ENCODE results near the gene SNX2.
"Not testable (repeated sequence)": the region's sequence is repeated elsewhere in the genome, so short reads cannot be mapped to it uniquely, and the experiment has no call there.

SNX2 gene, protein sequence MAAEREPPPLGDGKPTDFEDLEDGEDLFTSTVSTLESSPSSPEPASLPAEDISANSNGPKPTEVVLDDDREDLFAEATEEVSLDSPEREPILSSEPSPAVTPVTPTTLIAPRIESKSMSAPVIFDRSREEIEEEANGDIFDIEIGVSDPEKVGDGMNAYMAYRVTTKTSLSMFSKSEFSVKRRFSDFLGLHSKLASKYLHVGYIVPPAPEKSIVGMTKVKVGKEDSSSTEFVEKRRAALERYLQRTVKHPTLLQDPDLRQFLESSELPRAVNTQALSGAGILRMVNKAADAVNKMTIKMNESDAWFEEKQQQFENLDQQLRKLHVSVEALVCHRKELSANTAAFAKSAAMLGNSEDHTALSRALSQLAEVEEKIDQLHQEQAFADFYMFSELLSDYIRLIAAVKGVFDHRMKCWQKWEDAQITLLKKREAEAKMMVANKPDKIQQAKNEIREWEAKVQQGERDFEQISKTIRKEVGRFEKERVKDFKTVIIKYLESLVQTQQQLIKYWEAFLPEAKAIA

DNA sequence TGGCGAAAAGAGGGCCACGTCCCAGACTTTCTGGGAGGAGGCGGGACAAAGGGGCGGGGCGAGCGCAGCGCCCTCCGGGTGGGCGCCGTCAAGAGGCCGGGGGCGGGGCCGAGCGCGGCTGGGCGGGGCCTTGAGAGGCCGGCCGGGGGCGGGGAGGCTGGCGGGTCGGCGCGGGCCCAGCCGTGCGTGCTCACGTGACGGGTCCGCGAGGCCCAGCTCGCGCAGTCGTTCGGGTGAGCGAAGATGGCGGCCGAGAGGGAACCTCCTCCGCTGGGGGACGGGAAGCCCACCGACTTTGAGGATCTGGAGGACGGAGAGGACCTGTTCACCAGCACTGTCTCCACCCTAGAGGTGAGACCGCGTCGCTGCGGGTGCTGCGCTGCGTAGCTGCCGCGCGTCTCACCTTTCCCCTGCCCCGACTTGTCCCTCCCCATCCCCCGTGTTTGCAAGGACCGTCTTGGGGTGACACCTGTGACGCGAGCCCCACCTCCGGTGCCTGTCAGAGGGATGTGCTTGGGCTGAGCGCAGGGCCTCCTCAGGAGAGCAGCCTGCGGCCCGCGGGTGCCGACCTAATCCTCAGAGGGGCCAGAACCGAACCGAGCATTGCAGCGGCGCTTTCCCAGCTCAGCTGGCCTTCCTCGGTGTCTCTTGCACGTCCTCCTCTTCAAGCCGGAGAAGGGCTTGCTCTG lies at the start of gene SNX2:
TSS of gene SNX2 (plus strand) at position 220 of the 689 bp plus-strand sequence. CDS start at position 244, 24 bp downstream.
- DNase-seq (ENCODE audit: low read depth): peak; percentile 89

DNA sequence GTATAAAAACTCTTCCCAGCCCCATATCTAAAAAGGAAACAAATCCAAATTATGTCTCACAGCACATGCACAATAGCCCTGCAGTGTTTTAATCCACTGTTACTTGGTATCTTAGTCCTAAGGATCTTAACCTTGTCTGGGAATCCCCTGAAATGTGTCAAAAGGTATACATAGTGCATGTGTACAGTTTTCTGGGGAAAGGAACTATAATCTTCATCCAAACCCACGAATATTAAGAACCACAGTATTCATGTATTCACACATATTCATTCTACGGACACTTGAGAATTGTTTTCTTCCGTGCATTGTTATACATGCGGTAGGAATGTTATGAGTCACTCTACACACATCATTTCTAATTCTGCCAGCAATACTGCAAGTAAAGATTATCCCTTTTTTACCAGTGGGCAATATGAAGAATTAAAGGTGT lies 47.8 kb upstream of the SNX2 start:
- DNase-seq (ENCODE audit: low read depth): peak; percentile 57

DNA sequence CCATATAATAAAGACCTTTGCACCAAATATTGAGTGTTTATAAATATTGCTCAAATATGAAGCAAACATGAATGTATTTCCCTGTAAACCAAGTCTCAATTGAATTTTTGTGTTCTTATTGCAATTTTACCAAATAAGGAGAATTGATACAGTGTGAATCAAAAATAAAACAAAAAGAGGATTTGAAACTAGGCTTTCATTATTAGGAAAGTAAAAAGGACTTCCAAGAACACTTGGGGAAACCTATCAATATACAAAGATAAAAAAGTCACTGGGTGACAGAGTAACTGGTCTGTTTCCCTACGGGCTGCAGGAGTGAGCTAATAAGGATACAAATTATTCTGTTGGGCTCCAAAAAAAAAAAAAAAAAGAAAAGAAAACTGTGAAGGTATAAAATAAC lies 44.8 kb upstream of the SNX2 start:
- no peak for DNase-seq (ENCODE audit: low read depth)

DNA sequence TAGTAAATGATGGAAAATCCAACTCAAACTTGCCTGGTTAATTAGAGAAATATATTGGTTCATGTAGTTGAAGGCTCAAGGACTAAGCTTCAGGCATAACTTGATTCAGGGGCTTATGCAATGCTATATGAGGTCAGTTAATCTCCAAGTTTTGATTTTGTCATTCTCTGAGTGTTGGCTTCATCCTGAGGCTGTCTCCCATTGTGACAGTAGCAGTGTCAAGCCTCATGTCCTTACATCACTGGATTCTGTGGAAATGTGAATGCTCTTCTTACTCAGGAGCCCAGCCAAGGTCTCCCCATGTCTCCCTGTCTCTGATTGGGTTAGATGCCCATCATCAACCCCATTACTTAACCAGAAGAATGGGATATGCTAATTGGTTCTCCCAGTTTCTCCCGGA lies 44.4 kb upstream of the SNX2 start:
- no peak for DNase-seq (ENCODE audit: low read depth)

DNA sequence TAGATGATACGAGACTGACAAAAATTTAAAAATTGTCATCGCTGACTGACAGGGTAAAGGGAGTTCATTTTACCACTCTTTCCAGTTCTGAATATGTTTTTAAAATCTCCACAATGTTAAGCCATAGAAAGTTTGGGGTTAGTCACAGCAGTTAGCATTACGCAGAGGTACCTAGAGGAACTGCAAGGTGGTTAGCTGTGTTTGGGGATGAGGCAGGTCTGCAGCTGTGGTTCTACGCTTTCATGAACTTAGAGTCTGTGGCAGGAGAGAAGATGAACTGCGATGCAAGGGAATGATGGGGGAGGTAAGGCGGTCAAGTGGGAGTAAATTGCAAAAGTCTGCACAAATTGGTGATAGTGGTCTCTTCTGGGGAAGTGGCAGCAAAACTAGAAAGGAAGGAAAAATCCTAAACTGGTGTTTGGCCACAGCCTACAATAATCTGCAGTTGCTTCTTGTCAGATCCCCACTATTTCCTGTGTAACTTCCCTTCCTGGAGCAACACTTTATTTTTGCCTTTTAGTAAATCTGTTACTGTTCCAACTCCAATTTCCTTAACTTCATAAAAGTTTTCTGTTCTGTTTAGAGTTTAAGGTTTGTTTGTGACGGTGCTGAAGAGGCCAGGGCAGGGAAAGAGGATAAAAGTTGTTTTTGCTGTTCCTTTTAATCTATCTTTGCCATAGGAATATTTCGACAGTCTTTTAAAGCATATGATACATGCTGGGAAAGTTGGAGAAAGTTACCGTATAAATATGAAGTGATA lies 38.6 kb upstream of the SNX2 start:
- DNase-seq (ENCODE audit: low read depth): no peak

DNA sequence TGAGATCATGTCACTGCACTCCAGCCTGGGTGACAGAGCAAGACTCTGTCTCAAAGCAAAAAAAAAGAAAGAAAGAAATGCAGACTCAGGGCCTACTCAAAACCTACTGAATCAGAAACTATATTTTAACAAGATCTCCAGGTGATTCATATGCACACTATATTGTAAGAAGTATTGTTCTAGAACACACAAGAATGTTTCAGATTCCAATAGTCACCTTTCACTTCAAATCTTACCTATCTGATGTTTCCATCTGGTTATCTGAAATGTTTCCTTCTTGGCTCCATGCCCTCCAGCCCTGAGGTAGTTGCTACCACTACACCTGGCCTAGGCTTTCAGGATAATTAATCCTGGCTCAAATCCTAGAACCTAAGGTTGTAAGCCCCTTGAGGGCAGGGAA lies 36.8 kb upstream of the SNX2 start:
- DNase-seq (ENCODE audit: low read depth): no peak

DNA sequence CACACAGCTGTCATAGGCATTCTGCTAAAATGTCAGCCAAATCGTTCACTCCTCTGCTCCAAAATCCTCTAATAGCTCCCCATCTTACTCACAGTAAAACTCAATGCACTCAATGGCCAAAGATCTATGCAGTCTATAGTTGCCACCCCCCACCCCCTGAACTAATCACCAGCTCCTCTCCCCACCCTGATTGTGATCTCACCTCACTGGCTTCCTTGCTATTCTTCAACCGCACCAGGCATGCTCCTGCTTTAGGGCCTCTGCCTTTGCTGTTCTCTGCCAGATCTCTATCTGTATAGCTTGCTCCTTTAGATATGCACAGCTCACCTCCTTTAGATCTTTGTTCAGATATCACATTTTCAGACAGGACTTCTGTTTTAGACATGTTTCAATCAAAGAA lies 33.2 kb upstream of the SNX2 start:
- DNase-seq (ENCODE audit: low read depth): no peak

DNA sequence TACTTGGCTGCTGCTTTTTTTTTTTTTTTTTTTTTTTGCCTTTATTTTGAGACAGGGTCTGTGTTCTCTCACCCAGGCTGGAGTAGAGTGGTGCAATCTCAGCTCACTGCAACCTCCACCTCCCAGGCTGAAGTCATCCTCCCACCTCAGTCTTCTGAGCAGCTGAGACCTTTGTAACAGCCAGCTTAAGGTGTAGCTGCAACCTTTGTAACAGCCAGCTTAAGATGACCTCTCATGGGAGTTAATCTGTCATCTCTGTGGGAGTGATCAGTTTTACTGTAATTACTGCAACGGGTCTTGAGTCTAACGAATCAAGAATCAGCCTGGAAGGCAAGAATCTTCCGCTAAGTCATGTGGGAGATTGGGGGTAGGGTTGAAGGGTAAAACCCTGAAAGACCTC lies 31.6 kb upstream of the SNX2 start:
- no peak for DNase-seq (ENCODE audit: low read depth)

DNA sequence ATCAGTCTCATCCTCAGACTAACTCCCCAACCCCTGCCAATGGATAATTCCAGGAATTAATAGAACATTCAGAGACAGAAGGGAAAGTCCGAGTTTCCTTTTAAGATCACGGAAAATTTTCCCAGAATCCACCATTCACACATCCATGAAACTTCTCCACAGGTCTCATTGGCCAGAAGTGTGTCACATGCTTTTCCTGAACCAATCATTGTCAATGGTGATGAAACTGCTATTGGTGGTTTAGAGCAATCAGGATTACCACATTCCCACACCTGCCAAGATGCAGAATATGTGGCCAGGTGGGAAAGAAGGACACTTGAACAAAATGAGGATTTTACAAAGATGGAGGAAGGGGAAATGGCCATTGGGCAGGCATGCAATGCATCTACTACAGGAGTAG lies 29.3 kb upstream of the SNX2 start:
- DNase-seq (ENCODE audit: low read depth): no peak

DNA sequence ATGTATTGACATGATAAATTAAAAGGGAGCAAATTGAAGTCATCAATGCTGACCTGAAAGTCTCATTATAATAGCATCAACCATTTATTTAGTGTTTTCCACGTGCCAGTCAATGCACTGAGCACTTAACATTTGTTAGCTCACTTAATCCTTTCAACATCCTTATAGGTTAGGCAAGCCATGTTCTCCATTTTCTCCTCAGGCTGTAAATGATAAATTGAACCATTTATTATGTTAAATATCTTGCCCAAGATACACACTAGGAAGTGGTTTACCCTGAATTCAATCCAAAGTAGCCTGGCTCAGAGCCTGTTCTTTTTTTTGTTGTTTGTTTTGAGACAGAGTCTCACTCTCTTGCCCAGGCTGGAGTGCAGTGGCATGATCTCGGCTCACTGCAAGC lies 25.0 kb upstream of the SNX2 start:
- peak; percentile 45 for DNase-seq (ENCODE audit: low read depth)

DNA sequence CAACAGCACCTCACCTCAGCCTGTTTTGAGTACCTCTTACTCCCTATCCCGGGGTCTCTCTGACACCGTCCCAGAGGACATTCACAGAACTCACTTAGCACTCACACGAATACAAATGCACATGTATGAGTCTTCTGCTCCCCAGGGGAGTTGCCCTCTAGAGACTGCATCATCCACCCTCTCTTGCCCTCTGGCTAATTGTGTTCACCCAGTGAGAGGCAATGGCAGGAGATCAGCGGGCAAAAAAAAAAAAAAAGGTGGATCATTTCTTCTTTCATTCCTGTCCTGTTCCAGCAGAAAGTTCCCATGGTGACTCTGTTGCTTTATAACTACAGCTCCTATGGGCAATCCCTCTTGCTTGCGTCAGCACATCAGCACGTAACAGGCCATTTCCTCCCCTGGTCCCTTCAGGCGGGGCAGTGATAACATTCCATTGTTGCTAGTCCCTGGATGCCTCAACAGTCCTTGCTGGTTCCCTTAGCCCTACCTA lies 23.5 kb upstream of the SNX2 start:
- DNase-seq (ENCODE audit: low read depth): peak; percentile 59

DNA sequence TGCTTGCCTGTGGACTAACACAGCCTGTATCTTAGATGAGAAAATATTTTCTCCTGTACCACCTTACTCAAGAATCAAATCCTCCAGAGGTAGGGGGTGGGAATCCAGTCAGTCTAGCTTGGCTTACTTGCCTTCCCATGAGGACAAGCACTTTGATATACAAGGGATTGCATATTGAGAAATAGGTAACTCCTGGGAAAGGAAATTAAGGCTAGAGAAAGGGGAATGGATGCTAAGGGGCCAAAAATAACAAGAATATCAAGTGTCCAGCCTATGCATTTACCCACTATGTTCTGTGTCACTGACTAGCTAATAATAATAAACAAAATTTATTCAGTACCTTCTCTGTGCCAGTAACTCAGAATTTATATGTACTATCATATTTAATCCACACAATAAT lies 21.4 kb upstream of the SNX2 start:
- DNase-seq (ENCODE audit: low read depth): peak; percentile 25

DNA sequence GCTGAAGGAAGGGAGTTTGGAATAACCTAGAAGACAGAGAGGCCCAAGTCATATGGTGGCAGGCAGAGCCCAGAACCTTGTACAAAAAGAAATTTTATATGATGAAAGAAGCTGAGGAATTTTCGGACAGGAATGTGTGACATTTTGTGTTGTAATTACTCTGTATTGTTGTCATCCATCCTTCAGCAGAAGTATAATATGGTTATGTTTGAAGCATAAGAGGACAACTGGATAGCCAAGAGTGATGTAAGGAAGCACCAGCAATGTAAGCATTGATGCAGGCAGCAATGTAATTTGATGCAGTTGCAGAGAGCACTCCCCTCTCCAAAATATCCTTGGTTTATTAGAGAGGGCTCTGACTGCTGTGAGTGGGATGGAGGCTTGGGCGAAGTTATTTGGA lies 19.1 kb upstream of the SNX2 start:
- peak; percentile 9 for DNase-seq (ENCODE audit: low read depth)

DNA sequence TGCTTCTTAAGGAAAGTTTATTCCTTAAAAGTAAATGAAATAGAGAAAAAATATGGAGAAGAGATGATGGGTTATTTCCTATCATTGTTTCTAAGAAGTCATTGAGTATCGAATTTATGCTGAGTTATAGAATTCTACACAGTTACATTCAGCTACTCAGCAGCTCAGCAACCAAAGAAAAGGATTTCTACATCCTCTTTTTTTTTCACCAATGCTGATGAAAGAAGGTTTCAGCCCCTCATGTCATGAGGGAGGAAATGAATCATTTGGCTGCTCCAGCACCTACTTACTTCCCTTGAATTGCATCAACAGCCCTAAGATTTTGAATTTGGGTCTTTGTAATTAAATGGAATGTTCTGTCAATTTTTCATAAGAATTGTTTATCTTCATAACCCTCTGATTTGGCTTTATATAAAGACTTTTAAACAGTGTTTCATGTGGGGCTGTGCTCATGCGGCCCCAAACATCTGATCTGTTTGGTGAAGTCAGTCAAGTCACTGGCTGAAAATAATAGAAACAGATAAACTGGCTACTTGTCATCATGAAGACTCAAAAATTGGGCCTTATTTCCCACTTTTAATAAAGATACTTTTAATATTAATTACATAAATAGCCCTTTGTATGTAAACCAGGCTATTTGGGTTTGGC lies 18.5 kb upstream of the SNX2 start:
- peak; percentile 84 for DNase-seq (ENCODE audit: low read depth)

DNA sequence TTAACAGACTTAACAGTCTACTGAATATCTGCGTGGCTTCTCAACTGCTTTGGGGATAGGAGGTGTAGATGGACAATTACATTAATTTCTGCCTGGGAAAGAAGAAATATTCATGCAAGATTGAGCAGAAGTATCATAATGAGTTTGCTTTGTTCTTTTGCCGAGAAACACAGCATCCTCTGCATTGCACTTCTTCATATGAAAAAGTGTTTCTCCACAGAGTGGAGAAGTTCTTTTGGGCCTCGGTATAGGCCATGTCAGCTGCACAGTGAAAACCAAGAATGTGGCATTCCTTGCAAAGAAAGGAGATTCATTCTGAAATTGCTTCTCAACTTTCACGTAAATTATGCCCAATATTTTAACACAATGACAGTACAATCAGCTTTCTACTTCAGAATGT lies 17.6 kb upstream of the SNX2 start:
- no peak for DNase-seq (ENCODE audit: low read depth)

DNA sequence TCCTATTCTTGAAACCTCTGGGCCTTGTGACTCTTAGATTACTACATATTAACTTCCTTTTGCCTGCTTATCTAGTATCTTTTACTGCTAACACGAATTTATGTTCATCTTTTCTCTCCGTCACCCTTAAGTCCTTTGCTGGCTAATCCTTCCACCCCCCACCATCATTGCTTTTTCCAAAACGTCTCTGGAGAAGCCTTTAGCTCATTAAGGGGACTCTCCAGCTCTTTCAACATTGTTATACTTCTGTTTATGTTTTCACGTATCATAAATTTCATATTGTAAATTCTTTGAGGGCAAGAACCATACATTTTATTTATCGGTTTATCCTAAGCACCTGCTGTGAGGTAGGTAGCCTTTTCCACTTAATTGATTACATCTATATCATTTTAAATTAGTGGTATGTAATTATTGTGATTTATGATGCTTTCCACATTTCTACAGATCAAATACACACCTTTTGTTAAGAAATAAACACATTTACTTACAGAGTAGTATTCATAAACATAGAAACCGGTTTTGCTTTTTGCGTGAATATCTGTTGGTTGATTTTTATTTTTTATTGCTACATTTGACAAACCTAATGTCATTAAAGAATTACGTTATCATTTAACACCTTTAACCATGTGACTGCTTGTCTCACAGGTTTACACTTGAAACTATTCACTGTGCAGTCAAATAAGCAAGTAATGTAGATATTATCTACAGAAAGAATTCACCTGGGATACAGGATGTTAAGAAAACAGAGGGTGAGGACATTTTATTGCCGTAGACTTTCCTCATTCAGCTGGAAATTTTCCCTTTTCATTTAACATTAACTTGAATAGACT lies 15.4 kb upstream of the SNX2 start:
- DNase-seq (ENCODE audit: low read depth): no peak

DNA sequence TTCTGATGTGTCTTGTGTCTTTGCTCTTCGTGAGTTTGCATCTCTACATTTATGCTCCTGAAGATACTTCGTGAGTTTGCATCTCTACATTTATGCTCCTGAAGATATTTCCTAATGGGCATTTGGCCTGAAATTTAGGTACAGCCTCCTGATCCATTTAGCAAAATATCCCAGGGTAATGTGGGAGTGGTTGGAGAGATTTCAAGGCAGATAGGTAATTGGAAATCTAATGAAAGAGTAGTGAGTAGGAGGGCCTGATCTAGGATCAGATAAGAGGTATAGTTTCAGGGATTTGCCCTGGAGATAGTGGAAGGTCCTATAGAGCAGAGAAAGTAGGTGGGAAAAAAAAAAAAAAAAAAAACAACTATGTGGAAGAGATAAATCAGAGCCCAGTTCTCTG lies 14.6 kb upstream of the SNX2 start:
- DNase-seq (ENCODE audit: low read depth): no peak

DNA sequence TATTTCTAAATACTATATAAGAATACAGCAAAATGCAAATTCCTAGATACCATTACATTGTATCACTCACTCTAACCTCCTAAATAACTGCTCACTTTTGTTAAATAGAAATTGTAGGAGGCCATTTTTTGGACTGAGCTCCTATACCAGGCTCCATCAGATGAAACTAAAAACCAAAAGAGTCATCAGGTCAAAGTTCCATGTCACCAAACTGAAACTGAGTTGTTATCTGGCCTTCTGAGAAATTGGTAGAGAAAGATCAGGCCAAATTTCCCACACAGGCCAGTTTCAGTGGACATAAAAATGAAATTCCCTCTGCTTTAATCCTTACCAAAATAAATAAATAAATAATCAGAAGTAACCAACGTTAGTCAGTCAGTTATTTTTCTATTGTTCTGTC lies 13.8 kb upstream of the SNX2 start:
- no peak for DNase-seq (ENCODE audit: low read depth)

DNA sequence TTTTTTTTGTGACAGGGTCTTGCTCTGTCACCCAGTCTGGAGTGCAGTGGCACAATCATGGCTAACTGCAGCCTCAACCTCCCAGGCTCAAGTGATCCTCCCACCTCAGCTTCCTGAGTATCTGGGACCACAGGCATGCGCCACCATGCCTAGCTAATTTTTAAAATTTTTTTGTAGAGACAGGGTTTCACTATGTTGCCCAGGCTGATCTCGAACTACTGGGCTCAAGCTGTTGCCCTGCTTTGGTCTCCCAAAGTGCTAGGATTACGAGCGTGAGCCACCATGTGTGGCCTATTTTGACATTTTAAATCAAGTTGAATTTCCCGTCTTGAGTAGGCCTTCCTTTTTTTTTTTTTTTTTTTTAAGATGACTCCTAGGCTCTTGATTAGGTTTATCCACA lies 13.0 kb upstream of the SNX2 start:
- DNase-seq (ENCODE audit: low read depth): not testable (repeated sequence)

DNA sequence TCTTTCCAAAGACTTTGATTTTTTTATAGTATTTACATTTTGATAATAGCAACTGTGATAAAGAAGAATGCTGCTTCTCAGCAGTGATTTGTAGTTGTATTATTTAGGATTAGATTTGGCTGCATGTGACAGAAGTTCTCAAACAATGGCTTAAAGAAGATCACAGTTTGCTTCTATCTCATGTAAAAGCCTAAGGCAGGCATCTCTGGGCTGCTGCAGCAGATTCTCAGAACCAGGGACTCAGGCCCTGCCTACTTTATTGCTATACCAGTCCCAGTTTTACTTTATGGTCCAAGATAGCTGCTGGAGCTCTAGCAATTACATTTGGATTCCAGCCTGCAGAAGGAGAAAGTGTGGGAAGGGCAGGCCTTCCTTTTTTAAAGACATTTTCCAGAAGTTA lies 8.8 kb upstream of the SNX2 start:
- no peak for DNase-seq (ENCODE audit: low read depth)

DNA sequence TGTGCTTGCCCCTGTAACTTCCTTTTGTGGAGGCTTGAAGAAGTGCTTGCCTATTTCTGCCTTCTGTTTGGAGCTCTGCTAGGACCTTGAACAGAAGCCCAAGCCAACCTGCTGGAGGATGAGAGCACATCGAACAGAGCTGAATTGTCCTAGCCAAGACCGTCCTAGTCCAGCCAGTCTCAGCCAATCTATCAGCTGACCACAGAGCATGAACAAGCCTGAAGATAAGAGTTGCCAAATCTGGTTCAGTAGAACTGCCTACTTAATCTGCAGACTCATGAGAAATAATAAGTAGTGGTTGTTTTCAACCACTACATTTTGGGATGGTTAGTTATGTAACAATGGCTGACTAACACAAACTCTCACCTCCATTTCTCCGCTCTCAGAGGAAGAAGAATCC lies 4.4 kb upstream of the SNX2 start:
- DNase-seq (ENCODE audit: low read depth): no peak

All from fibroblast of gingiva (primary cell).